Measurements from ENCODE around the gene NOMO2.
"Not testable (repeated sequence)": the region's sequence is repeated elsewhere in the genome, so short reads cannot be mapped to it uniquely, and the experiment has no call there.

GRCh38 chr16:18585789-18586188 lies 23.9 kb upstream of the NOMO2 start:
- TF ChIP-seq, protein P1, sequence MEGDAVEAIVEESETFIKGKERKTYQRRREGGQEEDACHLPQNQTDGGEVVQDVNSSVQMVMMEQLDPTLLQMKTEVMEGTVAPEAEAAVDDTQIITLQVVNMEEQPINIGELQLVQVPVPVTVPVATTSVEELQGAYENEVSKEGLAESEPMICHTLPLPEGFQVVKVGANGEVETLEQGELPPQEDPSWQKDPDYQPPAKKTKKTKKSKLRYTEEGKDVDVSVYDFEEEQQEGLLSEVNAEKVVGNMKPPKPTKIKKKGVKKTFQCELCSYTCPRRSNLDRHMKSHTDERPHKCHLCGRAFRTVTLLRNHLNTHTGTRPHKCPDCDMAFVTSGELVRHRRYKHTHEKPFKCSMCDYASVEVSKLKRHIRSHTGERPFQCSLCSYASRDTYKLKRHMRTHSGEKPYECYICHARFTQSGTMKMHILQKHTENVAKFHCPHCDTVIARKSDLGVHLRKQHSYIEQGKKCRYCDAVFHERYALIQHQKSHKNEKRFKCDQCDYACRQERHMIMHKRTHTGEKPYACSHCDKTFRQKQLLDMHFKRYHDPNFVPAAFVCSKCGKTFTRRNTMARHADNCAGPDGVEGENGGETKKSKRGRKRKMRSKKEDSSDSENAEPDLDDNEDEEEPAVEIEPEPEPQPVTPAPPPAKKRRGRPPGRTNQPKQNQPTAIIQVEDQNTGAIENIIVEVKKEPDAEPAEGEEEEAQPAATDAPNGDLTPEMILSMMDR (IDR thresholded peaks at IDR 0.05): not testable (repeated sequence)
- not testable (repeated sequence) for TF ChIP-seq POLR2A (IDR thresholded peaks at IDR 0.05)

Data from tibial nerve (tissue), 3 donors.